ENCODE results near the gene PCDH1.

GRCh38 chr5:141874262-141874964 is 3.8 kb downstream of the PCDH1 start:
- no peak for TF ChIP-seq CTCF (IDR thresholded peaks at IDR 0.05; ENCODE audit: extremely low read depth in 1 of 2, insufficient read depth in 1 of 2, low read depth in 1 of 2, low read length in 2 of 2)
- no peak for TF ChIP-seq POLR2AphosphoS5 (IDR thresholded peaks at IDR 0.05; ENCODE audit: insufficient read depth, low read depth, low read length)
- no peak for TF ChIP-seq POLR2A (IDR thresholded peaks at IDR 0.05; ENCODE audit: low read depth, low read length)
- TF ChIP-seq JUN (IDR thresholded peaks at IDR 0.05; ENCODE audit: borderline replicate concordance, insufficient read depth, insufficient read length, low read depth) = no peak
- TF ChIP-seq EZH2 (IDR thresholded peaks at IDR 0.05; ENCODE audit: borderline replicate concordance, low read depth, low read length, severe bottlenecking) = no peak
- TF ChIP-seq MYC (IDR thresholded peaks at IDR 0.05; ENCODE audit: low read depth, low read length) = no peak
- TF ChIP-seq MAX (IDR thresholded peaks at IDR 0.05; ENCODE audit: insufficient read depth, insufficient read length) = no peak
- no peak for TF ChIP-seq FOS (IDR thresholded peaks at IDR 0.05; ENCODE audit: borderline replicate concordance, insufficient read depth, low read length)
- TF ChIP-seq GATA2 (IDR thresholded peaks at IDR 0.05; ENCODE audit: insufficient read depth, insufficient read length, low read depth, low read length) = no peak
